Measurements from ENCODE around the gene PCDHB10.
"Not testable (repeated sequence)": the region's sequence is repeated elsewhere in the genome, so short reads cannot be mapped to it uniquely, and the experiment has no call there.

PCDHB10 gene

GRCh38 chr5:141150993-141151325 is 41.2 kb upstream of the PCDHB10 start:
- ATAC-seq, result no peak
- no peak for TF ChIP-seq POU6F1 (CRISPR knock-in tag; IDR thresholded peaks at IDR 0.05; ENCODE audit: borderline replicate concordance, low read depth)
- no peak for TF ChIP-seq ZNF8 (CRISPR knock-in tag; IDR thresholded peaks at IDR 0.05)
- TF ChIP-seq, protein P1, sequence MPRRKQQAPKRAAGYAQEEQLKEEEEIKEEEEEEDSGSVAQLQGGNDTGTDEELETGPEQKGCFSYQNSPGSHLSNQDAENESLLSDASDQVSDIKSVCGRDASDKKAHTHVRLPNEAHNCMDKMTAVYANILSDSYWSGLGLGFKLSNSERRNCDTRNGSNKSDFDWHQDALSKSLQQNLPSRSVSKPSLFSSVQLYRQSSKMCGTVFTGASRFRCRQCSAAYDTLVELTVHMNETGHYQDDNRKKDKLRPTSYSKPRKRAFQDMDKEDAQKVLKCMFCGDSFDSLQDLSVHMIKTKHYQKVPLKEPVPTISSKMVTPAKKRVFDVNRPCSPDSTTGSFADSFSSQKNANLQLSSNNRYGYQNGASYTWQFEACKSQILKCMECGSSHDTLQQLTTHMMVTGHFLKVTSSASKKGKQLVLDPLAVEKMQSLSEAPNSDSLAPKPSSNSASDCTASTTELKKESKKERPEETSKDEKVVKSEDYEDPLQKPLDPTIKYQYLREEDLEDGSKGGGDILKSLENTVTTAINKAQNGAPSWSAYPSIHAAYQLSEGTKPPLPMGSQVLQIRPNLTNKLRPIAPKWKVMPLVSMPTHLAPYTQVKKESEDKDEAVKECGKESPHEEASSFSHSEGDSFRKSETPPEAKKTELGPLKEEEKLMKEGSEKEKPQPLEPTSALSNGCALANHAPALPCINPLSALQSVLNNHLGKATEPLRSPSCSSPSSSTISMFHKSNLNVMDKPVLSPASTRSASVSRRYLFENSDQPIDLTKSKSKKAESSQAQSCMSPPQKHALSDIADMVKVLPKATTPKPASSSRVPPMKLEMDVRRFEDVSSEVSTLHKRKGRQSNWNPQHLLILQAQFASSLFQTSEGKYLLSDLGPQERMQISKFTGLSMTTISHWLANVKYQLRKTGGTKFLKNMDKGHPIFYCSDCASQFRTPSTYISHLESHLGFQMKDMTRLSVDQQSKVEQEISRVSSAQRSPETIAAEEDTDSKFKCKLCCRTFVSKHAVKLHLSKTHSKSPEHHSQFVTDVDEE (CRISPR knock-in tag; IDR thresholded peaks at IDR 0.05), result no peak
- TF ChIP-seq PATZ1 (CRISPR knock-in tag; IDR thresholded peaks at IDR 0.05; ENCODE audit: borderline replicate concordance), result no peak
- no peak for TF ChIP-seq ESRRG (CRISPR knock-in tag; IDR thresholded peaks at IDR 0.05)
- no peak for TF ChIP-seq BACH2 (CRISPR knock-in tag; IDR thresholded peaks at IDR 0.05; ENCODE audit: borderline replicate concordance)
- TF ChIP-seq ZFP3 (CRISPR knock-in tag; IDR thresholded peaks at IDR 0.05), result no peak
- no peak for TF ChIP-seq SNAI2 (CRISPR knock-in tag; IDR thresholded peaks at IDR 0.05)
- TF ChIP-seq OSR1 (CRISPR knock-in tag; IDR thresholded peaks at IDR 0.05), result no peak
- TF ChIP-seq, protein P2, sequence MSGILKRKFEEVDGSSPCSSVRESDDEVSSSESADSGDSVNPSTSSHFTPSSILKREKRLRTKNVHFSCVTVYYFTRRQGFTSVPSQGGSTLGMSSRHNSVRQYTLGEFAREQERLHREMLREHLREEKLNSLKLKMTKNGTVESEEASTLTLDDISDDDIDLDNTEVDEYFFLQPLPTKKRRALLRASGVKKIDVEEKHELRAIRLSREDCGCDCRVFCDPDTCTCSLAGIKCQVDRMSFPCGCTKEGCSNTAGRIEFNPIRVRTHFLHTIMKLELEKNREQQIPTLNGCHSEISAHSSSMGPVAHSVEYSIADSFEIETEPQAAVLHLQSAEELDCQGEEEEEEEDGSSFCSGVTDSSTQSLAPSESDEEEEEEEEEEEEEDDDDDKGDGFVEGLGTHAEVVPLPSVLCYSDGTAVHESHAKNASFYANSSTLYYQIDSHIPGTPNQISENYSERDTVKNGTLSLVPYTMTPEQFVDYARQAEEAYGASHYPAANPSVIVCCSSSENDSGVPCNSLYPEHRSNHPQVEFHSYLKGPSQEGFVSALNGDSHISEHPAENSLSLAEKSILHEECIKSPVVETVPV (CRISPR knock-in tag; IDR thresholded peaks at IDR 0.05), result no peak
- TF ChIP-seq PPARA (CRISPR knock-in tag; IDR thresholded peaks at IDR 0.05; ENCODE audit: borderline replicate concordance), result no peak

DNA sequence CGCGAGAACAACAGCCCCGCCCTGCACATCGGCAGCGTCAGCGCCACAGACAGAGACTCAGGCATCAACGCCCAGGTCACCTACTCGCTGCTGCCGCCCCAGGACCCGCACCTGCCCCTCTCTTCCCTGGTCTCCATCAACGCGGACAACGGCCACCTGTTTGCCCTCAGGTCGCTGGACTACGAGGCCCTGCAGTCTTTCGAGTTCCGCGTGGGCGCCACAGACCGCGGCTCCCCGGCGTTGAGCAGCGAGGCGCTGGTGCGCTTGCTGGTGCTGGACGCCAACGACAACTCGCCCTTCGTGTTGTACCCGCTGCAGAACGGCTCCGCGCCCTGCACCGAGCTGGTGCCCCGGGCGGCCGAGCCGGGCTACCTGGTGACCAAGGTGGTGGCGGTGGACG is 40.5 kb upstream of the PCDHB10 start:
- ATAC-seq, result not testable (repeated sequence)

DNA sequence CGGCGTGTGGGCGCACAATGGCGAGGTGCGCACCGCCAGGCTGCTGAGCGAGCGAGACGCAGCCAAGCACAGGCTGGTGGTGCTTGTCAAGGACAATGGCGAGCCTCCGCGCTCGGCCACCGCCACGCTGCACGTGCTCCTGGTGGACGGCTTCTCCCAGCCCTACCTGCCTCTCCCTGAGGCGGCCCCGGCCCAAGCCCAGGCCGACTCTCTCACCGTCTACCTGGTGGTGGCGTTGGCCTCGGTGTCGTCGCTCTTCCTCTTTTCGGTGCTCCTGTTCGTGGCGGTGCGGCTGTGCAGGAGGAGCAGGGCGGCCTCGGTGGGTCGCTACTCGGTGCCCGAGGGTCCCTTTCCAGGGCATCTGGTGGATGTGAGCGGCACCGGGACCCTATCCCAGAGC is 40.1 kb upstream of the PCDHB10 start:
- not testable (repeated sequence) for ATAC-seq

DNA sequence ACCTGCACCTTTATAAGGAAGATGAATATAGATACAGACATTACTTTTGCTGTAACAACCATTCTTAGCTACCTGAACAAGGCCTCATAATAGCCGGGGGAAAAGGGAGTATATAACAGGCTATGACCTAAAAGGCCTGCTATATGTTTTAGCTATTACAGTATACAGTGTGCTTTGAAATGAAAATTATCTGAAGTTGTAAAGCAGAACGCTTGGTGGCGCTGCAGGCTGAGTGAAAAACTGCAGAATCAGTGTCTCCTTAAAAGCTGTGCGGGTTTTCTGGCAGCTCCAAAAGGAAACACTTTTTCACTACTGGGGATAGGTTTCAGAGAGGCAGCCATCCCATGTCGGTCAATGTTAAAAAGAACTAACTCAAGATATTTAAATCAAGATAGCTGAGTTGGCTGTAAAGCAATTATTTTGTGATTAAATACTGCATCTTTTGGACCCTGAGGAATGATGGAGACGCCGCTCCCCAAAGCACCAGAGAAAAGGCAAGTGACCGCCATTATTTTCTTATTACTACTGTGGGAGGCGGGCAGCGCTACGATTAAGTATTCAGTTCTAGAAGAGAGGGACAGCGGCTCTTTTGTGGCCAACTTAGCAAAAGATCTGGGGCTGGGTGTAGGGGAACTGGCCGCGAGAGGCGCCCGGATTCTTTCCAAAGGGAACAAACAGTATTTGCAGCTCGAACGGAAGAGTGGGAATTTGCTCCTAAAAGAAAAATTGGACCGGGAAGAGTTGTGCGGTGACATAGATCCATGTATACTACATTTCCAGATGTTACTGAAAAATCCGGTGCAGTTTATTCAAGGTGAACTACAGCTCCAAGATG is 36.4 kb upstream of the PCDHB10 start:
- no peak for ATAC-seq

GRCh38 chr5:141157356-141157755 is 34.8 kb upstream of the PCDHB10 start:
- ATAC-seq, result not testable (repeated sequence)

More for the DNA sequence above, 36.4 kb upstream of the PCDHB10 start:
- no peak for TF ChIP-seq BACH2 (CRISPR knock-in tag; IDR thresholded peaks at IDR 0.05; ENCODE audit: borderline replicate concordance)
- TF ChIP-seq PPARA (CRISPR knock-in tag; IDR thresholded peaks at IDR 0.05; ENCODE audit: borderline replicate concordance), result no peak
- no peak for TF ChIP-seq TCF4 (CRISPR knock-in tag; IDR thresholded peaks at IDR 0.05; ENCODE audit: borderline replicate concordance)
- no peak for TF ChIP-seq ARNTL (CRISPR knock-in tag; IDR thresholded peaks at IDR 0.05; ENCODE audit: borderline replicate concordance, low read depth)
- no peak for TF ChIP-seq OSR1 (CRISPR knock-in tag; IDR thresholded peaks at IDR 0.05)
- TF ChIP-seq ZFP30 (CRISPR knock-in tag; IDR thresholded peaks at IDR 0.05), result no peak
- TF ChIP-seq, protein P2 (CRISPR knock-in tag; IDR thresholded peaks at IDR 0.05), result no peak
- TF ChIP-seq ZNF8 (CRISPR knock-in tag; IDR thresholded peaks at IDR 0.05), result no peak
- no peak for TF ChIP-seq ZC3H10 (CRISPR knock-in tag; IDR thresholded peaks at IDR 0.05)
- no peak for TF ChIP-seq RARB (CRISPR knock-in tag; IDR thresholded peaks at IDR 0.05)
- TF ChIP-seq, protein P3, sequence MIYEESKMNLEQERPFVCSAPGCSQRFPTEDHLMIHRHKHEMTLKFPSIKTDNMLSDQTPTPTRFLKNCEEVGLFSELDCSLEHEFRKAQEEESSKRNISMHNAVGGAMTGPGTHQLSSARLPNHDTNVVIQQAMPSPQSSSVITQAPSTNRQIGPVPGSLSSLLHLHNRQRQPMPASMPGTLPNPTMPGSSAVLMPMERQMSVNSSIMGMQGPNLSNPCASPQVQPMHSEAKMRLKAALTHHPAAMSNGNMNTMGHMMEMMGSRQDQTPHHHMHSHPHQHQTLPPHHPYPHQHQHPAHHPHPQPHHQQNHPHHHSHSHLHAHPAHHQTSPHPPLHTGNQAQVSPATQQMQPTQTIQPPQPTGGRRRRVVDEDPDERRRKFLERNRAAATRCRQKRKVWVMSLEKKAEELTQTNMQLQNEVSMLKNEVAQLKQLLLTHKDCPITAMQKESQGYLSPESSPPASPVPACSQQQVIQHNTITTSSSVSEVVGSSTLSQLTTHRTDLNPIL (CRISPR knock-in tag; IDR thresholded peaks at IDR 0.05; ENCODE audit: low read depth), result no peak
- TF ChIP-seq CSDC2 (CRISPR knock-in tag; IDR thresholded peaks at IDR 0.05), result no peak
- TF ChIP-seq POU6F1 (CRISPR knock-in tag; IDR thresholded peaks at IDR 0.05; ENCODE audit: borderline replicate concordance, low read depth), result no peak
- TF ChIP-seq GLIS3 (CRISPR knock-in tag; IDR thresholded peaks at IDR 0.05), result no peak
- no peak for TF ChIP-seq TOX (CRISPR knock-in tag; IDR thresholded peaks at IDR 0.05; ENCODE audit: borderline replicate concordance)

DNA sequence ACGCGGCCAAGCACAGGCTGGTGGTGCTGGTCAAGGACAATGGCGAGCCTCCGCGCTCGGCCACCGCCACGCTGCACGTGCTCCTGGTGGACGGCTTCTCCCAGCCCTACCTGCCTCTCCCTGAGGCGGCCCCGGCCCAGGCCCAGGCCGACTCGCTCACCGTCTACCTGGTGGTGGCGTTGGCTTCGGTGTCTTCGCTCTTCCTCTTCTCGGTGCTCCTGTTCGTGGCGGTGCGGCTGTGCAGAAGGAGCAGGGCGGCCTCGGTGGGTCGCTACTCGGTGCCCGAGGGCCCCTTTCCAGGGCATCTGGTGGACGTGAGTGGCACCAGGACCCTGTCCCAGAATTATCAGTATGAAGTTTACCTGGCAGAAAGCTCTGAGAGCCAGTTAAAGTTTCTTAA is 34.3 kb upstream of the PCDHB10 start:
- ATAC-seq, result not testable (repeated sequence)
